ENCODE data around the gene LMLN. TPM values are rescaled to one million over a fixed set of nuclear protein-coding genes. Genes with fewer than 3 reads are reported as not detected.
"Not testable (repeated sequence)": the region's sequence is repeated elsewhere in the genome, so short reads cannot be mapped to it uniquely, and the experiment has no call there.

LMLN gene
- total RNA-seq, 1 donor from 2014 or later = 5.9 TPM

DNA sequence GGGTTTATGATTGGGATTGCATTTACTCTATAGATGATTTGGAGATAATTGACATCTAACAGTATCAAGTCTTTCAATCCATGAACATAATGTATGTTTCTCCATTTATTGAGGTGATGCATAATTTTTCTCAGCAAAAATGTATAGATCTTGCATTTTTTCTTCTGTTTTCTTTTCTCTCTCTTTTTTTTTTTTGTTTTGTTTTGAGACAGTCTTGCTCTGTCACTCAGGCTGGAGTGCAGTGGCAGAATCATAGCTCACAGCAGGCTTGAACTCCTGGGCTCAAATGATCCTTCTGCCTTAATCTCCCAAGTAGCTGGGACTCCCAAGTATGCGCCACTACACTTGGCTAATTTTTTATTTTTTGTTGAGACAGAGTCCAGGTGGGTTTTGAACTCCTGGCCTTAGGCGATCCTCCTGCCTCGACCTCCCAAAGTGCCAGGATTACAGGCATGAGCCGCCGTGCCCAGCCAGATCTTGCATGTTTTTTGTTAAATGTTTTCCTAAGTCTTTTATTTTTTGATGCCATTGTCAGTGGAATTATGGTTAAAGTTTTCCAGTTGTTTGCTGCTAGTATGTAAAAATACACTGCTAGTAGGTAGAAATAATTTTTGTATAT is 3.1 kb downstream of the LMLN start:
- no peak overlapping the region for H3K27ac Mint-ChIP-seq
- H3K9me3 Mint-ChIP-seq = peaks cover 4% of the 10 kb centered on the region
- intact Hi-C loops (cut with micrococcal nuclease) = no loop called here
- peaks cover 12% of the 10 kb centered on the region for H3K36me3 Mint-ChIP-seq (ENCODE audit: low read depth)
- no peak for DNase-seq
- H3K27me3 Mint-ChIP-seq = peaks cover 5% of the 10 kb centered on the region
- no peak overlapping the region for H3K4me3 Mint-ChIP-seq
- peaks cover 33% of the 10 kb centered on the region for H3K4me1 Mint-ChIP-seq

GRCh38 chr3:197967337-197967989 is 7.4 kb downstream of the LMLN start:
- H3K27me3 Mint-ChIP-seq; H3K4me1 Mint-ChIP-seq; H3K27ac Mint-ChIP-seq; H3K4me3 Mint-ChIP-seq; H3K36me3 Mint-ChIP-seq (ENCODE audit: low read depth); DNase-seq; intact Hi-C loops (cut with micrococcal nuclease): not testable (repeated sequence)
- peaks cover 12% of the 10 kb centered on the region for H3K9me3 Mint-ChIP-seq

GRCh38 chr3:197970588-197970987 is 10.6 kb downstream of the LMLN start:
- Mint-ChIP-seq H3K4me3 (no peak overlapping the region), H3K36me3 (ENCODE audit: low read depth) (peaks cover 4% of the 10 kb centered on the region), H3K27me3 (no peaks in the 10 kb centered on the region), H3K27ac (no peak overlapping the region), H3K9me3 (peaks cover 12% of the 10 kb centered on the region), H3K4me1 (no peaks in the 10 kb centered on the region)
- no peak for DNase-seq
- intact Hi-C loops (cut with micrococcal nuclease) = no loop called here

DNA sequence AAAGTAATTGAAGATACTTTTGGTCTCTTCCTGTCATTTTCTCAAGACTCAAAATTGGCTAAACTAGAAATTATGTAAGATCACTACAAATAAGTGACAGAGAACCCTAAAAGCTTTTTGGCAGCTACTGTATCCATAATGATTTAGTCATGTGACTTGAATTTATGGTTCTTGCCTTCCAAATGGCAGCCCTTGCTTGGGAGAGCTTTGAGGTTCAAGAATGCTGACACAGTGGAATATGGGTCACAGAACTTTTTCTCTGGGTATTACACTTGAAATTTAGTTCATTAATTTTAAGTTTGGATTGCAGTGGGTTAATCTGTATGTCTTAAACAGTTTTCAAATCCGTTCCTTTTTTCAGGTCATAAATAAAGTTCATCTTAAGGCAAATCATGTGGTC is 14.0 kb downstream of the LMLN start:
- Mint-ChIP-seq H3K27me3 (no peaks in the 10 kb centered on the region), H3K36me3 (ENCODE audit: low read depth) (no peaks in the 10 kb centered on the region), H3K27ac (no peak overlapping the region), H3K4me3 (no peak overlapping the region), H3K9me3 (peaks cover 3% of the 10 kb centered on the region), H3K4me1 (no peaks in the 10 kb centered on the region)
- intact Hi-C loops (cut with micrococcal nuclease) = no loop called here
- DNase-seq = no peak

DNA sequence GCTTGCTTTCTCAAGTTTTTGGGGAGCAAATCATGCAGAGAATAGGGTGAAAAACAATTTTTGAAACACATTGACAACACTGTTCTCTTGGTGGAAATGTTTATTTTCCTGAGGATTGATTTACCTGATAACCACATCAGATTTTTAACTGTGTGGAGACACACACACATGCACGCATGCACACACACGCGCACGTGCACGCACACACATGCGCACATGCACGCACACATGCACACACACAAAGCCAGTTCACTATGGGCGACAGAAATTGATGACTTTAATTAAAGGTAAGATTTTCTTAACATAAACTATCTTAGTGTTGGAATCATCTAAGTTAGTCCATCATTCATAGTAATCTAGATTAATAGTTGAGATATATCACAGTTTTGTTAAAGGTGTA is 15.3 kb downstream of the LMLN start:
- no peak overlapping the region for H3K4me3 Mint-ChIP-seq
- no peaks in the 10 kb centered on the region for H3K27me3 Mint-ChIP-seq
- H3K9me3 Mint-ChIP-seq = peaks cover 3% of the 10 kb centered on the region
- intact Hi-C loops (cut with micrococcal nuclease) = no loop called here
- no peak for DNase-seq
- H3K4me1 Mint-ChIP-seq = no peaks in the 10 kb centered on the region
- no peaks in the 10 kb centered on the region for H3K36me3 Mint-ChIP-seq (ENCODE audit: low read depth)
- no peak overlapping the region for H3K27ac Mint-ChIP-seq

DNA sequence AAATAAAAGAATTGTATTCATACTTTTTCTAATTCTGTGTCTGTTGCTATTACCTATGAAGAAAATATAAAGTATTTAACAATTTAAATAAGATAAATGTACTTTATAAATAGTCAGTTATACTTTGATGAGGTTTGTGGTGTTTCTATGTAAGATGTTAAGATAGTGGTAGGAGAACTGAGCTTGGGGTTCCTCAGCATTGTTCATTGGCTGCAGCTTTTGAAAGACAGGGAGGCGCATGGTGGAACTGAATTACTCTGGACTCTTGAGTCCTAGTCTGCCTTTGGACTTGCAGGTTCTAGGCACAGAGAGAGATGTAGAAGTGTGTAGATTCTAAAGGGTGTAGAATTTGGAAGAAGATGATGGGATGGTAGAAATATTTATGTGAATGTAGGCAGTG is 23.1 kb downstream of the LMLN start:
- Mint-ChIP-seq H3K9me3 (no peaks in the 10 kb centered on the region), H3K27me3 (no peaks in the 10 kb centered on the region), H3K27ac (no peak overlapping the region), H3K4me1 (peaks cover 4% of the 10 kb centered on the region), H3K36me3 (ENCODE audit: low read depth) (no peaks in the 10 kb centered on the region), H3K4me3 (no peak overlapping the region)
- DNase-seq = no peak
- intact Hi-C loops (cut with micrococcal nuclease) = no loop called here

DNA sequence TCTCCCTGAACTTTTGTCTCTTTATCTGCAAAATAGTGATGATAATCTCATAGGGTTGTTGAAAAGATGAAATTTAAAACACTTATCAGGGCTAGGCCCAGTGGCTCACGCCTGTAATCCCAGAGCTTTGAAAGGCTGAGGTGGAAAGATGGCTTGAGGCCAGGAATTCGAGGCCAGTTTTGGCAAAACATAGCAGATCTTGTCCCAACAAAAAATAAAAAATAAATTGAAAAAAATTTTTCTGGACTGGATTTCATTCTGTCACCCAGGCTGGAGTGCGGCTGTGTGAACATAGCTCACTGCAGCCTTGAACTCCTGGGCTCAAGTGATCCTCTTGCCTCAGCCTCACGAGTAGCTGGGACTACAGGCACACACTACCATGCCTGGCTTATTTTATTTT is 29.6 kb downstream of the LMLN start:
- Mint-ChIP-seq H3K4me1 (no peaks in the 10 kb centered on the region), H3K27me3 (no peaks in the 10 kb centered on the region), H3K36me3 (ENCODE audit: low read depth) (no peaks in the 10 kb centered on the region), H3K9me3 (no peaks in the 10 kb centered on the region), H3K27ac (no peak overlapping the region), H3K4me3 (no peak overlapping the region)
- no peak for DNase-seq
- intact Hi-C loops (cut with micrococcal nuclease) = no loop called here

- no peaks in the 10 kb centered on the region for H3K27me3 Mint-ChIP-seq
- H3K9me3 Mint-ChIP-seq = no peaks in the 10 kb centered on the region
- intact Hi-C loops (cut with micrococcal nuclease) = no loop called here
- no peak overlapping the region for H3K4me3 Mint-ChIP-seq
- no peak for DNase-seq
- no peaks in the 10 kb centered on the region for H3K4me1 Mint-ChIP-seq
- H3K36me3 Mint-ChIP-seq (ENCODE audit: low read depth) = no peaks in the 10 kb centered on the region
- H3K27ac Mint-ChIP-seq = no peak overlapping the region
These were observed 34.7 kb downstream of the LMLN start for GRCh38 chr3:197994736-197995135.

DNA sequence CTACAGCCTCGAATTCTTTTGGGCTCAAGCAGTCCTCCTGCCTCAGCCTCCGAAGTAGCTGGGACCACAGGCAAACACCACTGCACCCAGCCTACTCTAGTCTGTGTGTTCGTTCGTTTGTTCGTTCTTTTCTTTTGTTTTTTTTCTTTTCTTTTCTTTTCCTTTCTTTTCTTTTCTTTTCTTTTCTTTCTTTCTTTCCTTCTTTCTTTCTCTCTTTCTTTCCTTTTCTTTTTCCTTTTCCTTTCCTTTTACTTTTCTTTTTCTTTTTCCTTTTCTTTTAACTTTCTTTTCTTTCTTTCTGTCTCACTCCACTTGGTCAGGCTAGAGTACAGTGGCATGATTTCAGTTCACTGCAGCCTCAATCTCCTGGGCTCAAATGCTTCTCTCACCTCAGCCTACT is 36.8 kb downstream of the LMLN start:
- H3K4me1 Mint-ChIP-seq = no peaks in the 10 kb centered on the region
- intact Hi-C loops (cut with micrococcal nuclease) = no loop called here
- no peak overlapping the region for H3K4me3 Mint-ChIP-seq
- no peak for DNase-seq
- no peaks in the 10 kb centered on the region for H3K27me3 Mint-ChIP-seq
- H3K9me3 Mint-ChIP-seq = no peaks in the 10 kb centered on the region
- no peaks in the 10 kb centered on the region for H3K36me3 Mint-ChIP-seq (ENCODE audit: low read depth)
- H3K27ac Mint-ChIP-seq = no peak overlapping the region

GRCh38 chr3:197997936-197998335 is 37.9 kb downstream of the LMLN start:
- intact Hi-C loops (cut with micrococcal nuclease) = no loop called here
- Mint-ChIP-seq H3K4me3 (no peak overlapping the region), H3K4me1 (no peaks in the 10 kb centered on the region), H3K36me3 (ENCODE audit: low read depth) (no peaks in the 10 kb centered on the region), H3K27me3 (no peaks in the 10 kb centered on the region), H3K9me3 (no peaks in the 10 kb centered on the region), H3K27ac (no peak overlapping the region)
- no peak for DNase-seq

DNA sequence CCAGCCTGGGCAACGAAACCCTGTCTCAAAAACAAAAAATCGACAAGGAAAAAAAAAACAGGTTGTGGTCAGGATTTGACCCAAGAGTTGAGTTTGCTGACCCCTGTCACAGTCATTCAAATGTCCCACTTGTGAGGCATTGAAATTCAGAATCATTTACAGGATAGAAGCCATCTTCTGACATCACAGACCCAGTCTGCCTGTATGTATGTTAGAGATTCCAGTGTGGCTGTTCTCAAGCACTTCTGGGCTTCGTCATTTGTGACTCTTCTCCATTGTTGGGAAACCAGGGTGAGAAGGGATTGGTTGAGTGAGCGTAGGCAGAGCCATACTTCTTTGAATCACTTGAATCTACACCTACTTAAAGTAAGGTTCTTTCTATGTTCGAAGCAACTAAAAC is 57.1 kb downstream of the LMLN start:
- H3K27ac Mint-ChIP-seq = no peak overlapping the region
- intact Hi-C loops (cut with micrococcal nuclease) = no loop called here

DNA sequence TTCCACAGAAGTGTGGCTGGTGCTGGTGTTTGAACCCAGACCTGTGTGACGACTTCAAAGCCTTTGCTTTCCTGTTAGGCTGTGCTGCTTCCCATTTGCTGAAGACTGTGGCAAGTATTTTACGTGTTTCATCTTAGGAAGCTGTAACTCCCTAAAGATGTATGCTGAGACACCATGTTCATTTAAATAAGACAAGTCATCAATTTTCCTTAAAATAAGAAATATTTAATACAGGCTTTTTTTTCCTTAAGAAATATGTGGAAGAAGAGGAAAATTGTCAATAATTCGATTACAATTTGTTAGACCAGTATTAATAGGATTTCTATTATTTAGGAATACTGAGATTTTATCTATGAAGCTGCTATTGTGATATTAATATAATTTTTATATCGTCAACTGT is 58.4 kb downstream of the LMLN start:
- intact Hi-C loops (cut with micrococcal nuclease) = no loop called here
- Mint-ChIP-seq H3K9me3 (no peaks in the 10 kb centered on the region), H3K4me3 (no peak overlapping the region), H3K4me1 (no peaks in the 10 kb centered on the region), H3K27me3 (no peaks in the 10 kb centered on the region), H3K36me3 (ENCODE audit: low read depth) (no peaks in the 10 kb centered on the region), H3K27ac (no peak overlapping the region)
- no peak for DNase-seq

More for the DNA sequence above, 57.1 kb downstream of the LMLN start:
- Mint-ChIP-seq H3K4me1 (no peaks in the 10 kb centered on the region), H3K9me3 (peaks cover 3% of the 10 kb centered on the region), H3K27me3 (no peaks in the 10 kb centered on the region), H3K4me3 (no peak overlapping the region), H3K36me3 (ENCODE audit: low read depth) (no peaks in the 10 kb centered on the region)
- no peak for DNase-seq

DNA sequence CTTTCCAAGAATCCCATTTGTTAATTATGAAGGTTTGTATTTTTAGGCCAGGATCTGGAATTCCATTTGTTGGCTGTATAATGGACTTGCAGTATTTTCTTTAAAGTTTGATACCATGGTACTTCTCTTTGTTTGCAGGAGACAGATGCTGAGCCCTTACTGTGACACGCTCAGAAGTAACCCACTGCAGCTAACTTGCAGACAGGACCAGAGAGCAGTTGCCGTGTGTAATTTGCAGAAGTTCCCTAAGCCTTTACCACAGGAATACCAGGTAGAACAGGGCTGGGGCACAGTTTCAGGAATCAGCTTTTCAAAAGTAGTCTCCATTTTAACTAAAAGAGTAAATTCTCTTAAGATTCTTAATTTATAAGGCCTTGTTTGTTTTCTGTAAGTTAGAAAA is 59.1 kb downstream of the LMLN start:
- Mint-ChIP-seq H3K9me3 (no peaks in the 10 kb centered on the region), H3K27ac (no peak overlapping the region), H3K4me3 (no peak overlapping the region), H3K4me1 (no peaks in the 10 kb centered on the region), H3K27me3 (no peaks in the 10 kb centered on the region), H3K36me3 (ENCODE audit: low read depth) (no peaks in the 10 kb centered on the region)
- no peak for DNase-seq
- intact Hi-C loops (cut with micrococcal nuclease) = no loop called here

DNA sequence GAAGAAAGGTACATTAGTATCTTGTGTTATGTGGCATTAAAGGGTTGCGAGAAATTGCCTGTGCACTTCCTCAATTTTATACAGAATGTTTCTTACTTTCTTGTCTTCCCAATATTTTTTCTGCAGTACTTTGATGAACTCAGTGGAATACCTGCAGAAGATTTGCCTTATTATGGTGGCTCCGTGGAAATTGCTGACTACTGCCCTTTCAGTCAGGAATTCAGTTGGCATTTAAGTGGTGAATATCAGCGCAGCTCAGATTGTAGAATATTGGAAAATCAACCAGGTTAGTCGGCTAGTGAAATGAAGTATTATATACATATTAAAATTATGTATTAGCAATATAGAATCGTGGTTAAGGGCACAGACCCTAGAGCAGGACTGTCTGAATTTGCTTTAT is 61.3 kb downstream of the LMLN start:
- Mint-ChIP-seq H3K4me1 (no peaks in the 10 kb centered on the region), H3K36me3 (ENCODE audit: low read depth) (no peaks in the 10 kb centered on the region)

DNA sequence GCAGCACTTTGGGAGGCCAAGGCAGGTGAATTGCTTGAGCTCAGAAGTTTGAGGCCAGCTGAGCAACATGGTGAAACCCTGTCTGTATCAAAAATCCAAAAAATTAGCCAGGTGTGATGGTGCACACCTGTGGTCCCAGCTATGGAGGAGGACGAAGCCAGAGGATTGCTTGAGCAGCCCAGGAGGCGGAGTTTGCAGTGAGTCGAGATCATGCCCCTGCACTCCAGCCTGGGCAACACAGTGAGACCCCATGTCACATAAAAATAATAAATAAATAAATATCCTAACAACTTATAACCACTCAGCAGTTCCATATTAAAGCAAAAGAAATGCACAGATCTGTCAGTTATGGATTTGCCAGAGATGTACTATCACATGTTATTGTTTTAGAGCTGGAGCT is 62.6 kb downstream of the LMLN start:
- intact Hi-C loops (cut with micrococcal nuclease) = no loop called here
- H3K36me3 Mint-ChIP-seq (ENCODE audit: low read depth) = no peaks in the 10 kb centered on the region
- H3K4me3 Mint-ChIP-seq = no peak overlapping the region
- no peaks in the 10 kb centered on the region for H3K9me3 Mint-ChIP-seq
- H3K27ac Mint-ChIP-seq = no peak overlapping the region
- H3K4me1 Mint-ChIP-seq = no peaks in the 10 kb centered on the region
- no peaks in the 10 kb centered on the region for H3K27me3 Mint-ChIP-seq
- DNase-seq = no peak

More for the DNA sequence above, 61.3 kb downstream of the LMLN start:
- H3K9me3 Mint-ChIP-seq = no peaks in the 10 kb centered on the region
- H3K27me3 Mint-ChIP-seq = no peaks in the 10 kb centered on the region
- no peak for DNase-seq
- intact Hi-C loops (cut with micrococcal nuclease) = no loop called here
- no peak overlapping the region for H3K4me3 Mint-ChIP-seq
- H3K27ac Mint-ChIP-seq = no peak overlapping the region

All from activated CD4-positive, alpha-beta T cell treated with anti-CD3 and anti-CD28 coated beads, Interleukin-2, amount 10 ng/mL, durations not matched to agents 24 days and 14 days (primary cell).